HG02763 (cell line): ENCODE results near the gene ADGRA3.

Source experiments
- ATAC-seq: cut with Tn5 transposase; IDR thresholded peaks from one replicate; pipeline ENCODE4 v1.9.1; 2021; ENCODE audit warnings: mild to moderate bottlenecking, moderate library complexity; ENCODE audit not compliant: unreplicated experiment

Gene ADGRA3

DNA sequence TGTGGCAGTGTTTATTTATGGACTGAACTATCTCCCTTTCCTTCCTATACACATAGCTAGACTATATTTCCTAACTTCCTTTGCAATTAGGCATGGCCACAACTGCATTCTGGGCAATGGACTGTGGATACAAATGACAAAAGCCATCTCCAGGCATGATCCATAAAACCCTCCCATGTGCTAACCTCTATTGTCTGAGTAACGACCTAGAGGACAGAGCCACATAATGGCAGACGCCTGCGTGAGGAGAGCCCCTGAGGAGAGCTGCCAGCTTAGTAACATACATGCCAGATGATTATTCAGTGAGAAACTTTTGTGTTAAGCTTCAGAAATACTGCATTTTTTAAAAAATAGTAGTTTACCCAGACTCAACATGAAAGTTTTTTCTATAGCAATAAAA is 142.9 kb downstream of the ADGRA3 start:
- no peak for ATAC-seq

DNA sequence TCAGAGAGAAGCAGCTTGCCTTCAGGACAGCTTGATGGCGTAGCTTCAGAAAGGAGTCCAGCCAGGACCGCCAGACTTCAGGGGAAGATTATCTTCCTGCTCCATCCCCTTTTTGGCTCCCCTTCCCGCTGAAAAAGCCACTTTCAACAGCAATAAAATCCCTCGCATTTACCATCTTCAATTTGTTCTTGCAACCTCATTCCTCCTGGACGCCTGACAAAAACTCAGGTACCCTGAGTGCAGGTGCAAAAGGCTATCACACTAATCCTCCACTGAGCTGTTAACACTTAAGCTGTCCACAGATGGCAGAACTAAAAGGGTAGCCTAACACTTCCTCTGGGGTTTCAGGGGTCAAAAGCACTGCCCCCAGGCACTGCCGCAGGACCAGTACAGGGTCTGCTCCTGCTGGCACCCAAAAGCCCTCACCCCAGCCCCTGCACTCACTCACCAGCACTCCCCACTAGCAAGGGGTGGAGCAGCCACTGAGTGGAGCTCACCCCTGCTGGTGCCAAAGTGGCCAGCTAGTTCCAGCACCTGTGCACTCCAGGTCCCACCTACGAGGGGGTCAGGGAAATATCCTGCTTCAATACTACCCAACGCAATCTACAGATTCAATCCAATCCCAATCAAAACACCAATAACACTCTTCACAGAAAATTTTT is 145.8 kb downstream of the ADGRA3 start:
- ATAC-seq, result no peak

DNA sequence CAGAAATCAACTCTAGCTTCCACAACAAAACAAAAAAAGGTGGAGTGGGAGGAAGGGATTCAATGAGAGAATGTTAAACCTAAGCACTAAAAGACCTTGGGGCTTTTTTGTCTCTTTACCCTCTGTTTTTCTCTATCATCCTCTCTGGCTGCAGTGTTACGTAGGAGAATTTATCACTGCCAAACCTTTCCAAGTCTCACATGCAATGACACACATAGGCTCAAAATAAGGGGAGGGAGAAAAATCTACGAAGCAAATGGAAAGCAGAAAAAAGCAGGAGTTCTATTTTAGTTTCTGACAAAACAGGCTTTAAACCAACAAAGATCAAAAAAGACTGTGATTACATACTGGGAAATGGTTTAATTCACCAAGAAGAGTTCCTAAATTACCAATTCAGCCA is 152.1 kb downstream of the ADGRA3 start:
- ATAC-seq, result no peak

DNA sequence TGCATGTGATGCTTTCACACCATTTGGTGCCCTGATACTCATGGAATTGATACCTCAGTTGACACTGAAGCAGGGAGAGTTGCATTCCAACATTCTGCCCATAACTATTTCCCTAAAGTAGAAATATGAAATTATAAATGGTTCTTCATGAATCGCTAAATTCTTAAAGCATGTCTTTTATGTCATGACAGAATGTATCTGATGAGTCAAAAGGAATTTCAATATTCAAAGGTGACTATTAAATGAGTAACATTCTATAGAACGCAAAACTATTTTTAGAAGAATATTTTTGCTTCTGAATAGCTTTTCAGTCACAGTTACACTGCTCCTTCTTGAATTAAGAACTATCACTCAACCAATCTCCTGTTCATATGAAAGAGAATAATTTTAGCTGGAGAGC is 152.8 kb downstream of the ADGRA3 start:
- ATAC-seq, result no peak

DNA sequence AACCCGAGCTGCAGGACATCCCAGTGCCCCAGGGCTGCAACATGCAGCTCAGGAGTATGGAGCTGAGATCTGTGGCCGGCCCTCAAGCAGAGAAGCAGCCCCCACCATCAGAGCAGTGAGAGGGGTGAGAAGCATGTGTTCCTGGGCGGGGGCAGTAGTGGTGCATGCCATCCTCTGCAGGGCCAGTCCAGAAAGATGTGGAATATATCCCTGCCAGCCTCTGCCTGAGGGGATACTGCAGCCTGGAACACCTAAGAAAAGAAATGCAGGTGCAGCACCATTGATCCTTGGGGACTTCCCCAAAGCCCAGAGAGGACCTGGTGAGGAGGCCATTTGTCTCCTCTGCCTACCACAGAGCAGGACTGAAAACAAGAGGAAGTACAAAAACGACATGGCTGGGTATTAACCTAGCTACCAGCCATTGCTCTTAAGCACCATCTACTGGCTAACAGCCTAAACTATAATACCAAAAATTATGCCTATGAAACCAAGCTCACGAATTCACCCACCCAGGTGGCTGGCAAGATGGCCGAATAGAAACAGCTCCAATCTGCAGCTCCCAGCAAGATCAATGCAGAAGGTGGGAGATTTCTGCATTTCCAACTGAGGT is 158.8 kb downstream of the ADGRA3 start:
- ATAC-seq, result no peak

DNA sequence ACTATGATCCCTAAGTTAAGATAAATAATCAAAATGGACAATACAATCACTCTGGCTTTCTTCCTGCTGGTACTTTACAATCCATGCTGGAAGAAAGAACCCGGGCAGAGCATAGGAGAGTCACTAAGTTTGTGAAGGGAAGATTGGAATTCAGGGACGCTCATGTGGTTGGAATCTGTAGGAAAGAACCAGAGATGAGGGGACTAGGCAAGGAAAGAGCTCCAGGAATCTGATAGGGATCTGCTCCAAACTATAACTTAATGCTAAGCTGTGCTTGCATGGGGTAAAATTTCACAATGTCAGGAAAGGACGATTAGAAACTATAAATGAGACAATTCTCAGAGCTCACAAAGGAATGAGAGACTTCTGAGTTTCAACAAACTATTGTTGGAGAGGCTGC is 167.5 kb downstream of the ADGRA3 start:
- no peak for ATAC-seq

DNA sequence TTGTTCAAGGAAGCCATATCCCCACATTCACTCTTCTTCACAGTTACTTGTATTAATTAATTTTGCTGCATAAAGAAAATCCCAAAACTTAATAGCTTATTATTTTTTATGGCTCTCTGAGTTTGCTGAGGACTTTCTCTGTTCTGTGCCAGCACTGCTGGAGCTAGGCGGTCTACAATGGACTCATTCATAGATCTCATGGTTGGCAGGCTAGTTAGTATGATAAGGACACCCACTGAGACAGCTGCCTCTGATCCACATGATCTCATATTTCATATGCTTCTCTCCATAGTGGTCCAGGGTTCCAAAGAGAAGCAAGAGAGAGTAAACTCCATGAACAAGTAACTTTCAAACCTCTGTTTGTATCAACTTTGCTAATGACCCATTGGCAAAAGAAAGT is 170.2 kb downstream of the ADGRA3 start:
- no peak for ATAC-seq

DNA sequence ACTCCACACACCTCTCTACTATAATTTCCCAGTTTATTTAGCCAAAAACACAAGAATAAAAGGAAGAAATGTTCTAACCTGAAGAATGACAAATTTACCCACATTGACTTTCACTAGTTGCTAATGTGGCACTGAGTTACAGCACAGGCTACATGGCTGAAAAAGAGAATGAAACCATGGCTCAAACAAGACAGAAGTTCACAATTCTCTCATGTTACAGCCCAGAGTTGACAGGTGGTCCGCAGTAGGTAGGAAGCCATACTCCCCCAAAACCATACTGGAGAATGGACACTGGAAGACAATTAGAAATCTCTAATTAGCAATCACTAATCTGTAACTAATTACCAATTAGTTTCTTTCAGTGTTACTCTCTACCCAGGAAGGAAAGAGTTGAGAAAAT is 170.8 kb downstream of the ADGRA3 start:
- no peak for ATAC-seq

DNA sequence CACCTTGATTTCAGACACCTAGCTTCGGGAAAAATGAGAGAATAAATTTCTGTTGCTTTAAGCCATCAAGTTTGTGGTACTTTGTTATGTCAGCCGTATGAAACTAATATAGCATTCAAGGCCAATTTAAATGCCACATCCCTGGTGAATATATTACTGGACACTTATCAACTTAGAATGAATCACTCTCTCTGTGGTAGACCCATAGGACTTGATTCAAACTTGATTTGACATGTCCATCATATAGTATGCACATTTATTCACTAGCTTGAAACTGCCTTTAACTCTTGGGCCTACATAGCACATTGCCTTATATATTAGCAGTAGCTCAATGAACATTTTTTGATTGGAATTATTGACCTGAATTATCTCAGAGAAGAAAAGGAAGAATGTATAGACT is 172.3 kb downstream of the ADGRA3 start:
- ATAC-seq, result no peak

DNA sequence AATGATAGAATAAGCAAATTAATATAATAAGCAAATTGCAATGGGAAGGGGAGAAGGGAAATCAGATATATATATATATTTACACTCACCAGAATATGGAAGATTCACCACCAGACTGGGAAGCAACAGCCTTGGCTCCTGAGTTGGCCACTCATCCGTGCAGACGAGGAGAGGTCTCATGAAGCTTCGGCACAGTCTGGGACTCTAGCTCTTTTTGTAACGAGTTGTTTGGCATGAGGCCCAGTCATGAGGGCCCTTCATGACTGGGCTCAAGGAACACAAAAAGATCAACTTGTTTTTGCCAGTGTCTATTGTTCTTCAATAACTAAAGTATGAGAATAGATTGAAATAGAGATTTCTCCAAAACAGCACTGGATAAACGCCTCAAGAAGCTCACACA is 176.4 kb downstream of the ADGRA3 start:
- ATAC-seq, result no peak

DNA sequence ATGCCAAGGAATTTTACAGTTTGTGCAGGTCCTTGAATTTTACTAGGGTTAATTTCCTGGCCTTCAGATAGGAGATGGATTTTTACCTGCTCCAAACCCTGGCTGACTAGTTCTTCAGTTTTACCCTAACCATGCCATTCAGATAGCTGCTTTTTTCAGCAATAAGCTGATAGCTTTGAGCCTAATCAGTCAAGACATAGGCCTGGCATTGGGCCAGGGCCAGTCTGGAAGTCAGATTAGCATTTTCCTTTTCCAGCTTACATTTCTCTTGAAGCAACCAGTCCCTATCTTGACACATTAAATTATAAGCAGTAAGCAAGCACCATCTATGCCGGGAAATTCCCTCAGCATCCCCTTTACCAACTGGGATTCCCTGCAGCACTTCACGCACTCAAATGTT is 177.1 kb downstream of the ADGRA3 start:
- no peak for ATAC-seq
